GM12892 (cell line): ENCODE measurements around the gene INPP5K.

Experiments used
- POLR2A ChIP-seq: IDR thresholded peaks from 2 replicates; pipeline ENCODE4 v1.6.1; 2011; ENCODE audit warnings: low read depth, low read length, control low read depth
- POLR2AphosphoS5 ChIP-seq: IDR thresholded peaks from 2 replicates; pipeline ENCODE4 v1.6.1; 2011; ENCODE audit warnings: low read depth, low read length, control low read depth
- TAF1 ChIP-seq: IDR thresholded peaks from 2 replicates; pipeline ENCODE4 v1.6.1; 2011; ENCODE audit warnings: low read depth, mild to moderate bottlenecking, control low read depth, low read length, borderline replicate concordance

DNA sequence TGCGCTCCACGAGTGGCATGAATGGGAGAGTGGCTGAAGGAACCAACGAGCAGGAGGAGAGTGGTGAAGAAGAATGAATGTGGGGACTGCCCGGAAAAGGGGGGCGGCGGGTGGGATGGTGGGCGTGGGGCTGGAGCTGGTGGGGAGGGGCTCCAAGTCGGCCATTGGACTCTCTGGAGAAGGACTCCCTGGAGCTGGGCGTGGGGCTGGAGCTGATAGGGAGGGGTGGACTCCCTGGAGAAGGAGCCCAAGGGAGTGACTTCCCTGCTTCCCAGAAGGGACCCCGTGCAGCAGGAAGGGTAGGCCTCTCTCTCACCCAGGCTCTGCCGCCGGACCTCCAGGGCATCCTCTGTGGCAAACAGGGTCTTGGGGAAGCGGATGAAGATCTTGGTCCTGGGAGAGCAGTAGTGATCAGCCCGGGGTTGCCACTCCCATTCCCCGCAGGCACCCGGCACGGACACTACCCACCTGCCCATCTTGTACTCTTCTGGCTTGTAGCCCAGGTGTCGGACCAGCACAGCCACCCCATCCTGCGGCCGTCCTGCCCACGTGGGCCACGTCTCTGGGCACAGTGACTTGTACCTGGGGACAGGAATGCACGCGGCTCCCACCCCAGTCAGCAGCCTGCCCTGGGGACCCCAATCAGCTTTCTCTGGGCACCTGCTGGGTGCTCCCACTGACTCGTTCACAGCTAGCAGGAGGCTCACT lies 45.5 kb downstream of the INPP5K start:
- no peak for TF ChIP-seq POLR2AphosphoS5
- TF ChIP-seq POLR2A: no peak
- TF ChIP-seq TAF1: no peak
